ENCODE measurements around the gene ARSA. TPM values are rescaled to one million over a fixed set of nuclear protein-coding genes. Genes with fewer than 3 reads are reported as not detected.

Gene ARSA
- total and polyA plus RNA-seq, 2 of the 13 experiments (the other 11 are each of a cell fraction or from before 2014, with no cell fraction given) = 9.0 to 11.5 TPM

- TF ChIP-seq HOMEZ (CRISPR knock-in tag; IDR thresholded peaks at IDR 0.05; ENCODE audit: low read depth) (peak; percentile 78), IKZF4 (CRISPR knock-in tag; IDR thresholded peaks at IDR 0.05; ENCODE audit: borderline replicate concordance, low read depth, not compliant biosample characterization) (peak; percentile 99), ZNF674 (CRISPR knock-in tag; IDR thresholded peaks at IDR 0.05; ENCODE audit: low read depth) (peak; percentile 90; the same call in 1 of the 2 replicates), ZNF670 (CRISPR knock-in tag; IDR thresholded peaks at IDR 0.05; ENCODE audit: borderline replicate concordance) (peak; percentile 83; the same call in 1 of the 2 replicates), ATF6 (CRISPR knock-in tag; conservative IDR thresholded peaks at IDR 0.05) (peak; percentile 98), MIXL1 (CRISPR knock-in tag; IDR thresholded peaks at IDR 0.05) (peak; percentile 94), GATAD1 (CRISPR knock-in tag; IDR thresholded peaks at IDR 0.05) (peak; percentile 79), KDM4B (CRISPR knock-in tag; IDR thresholded peaks at IDR 0.05) (peak; percentile 99), ZNF563 (CRISPR knock-in tag; IDR thresholded peaks at IDR 0.05) (peak; percentile 99), ZFP90 (CRISPR knock-in tag; IDR thresholded peaks at IDR 0.05; ENCODE audit: borderline replicate concordance) (peak; percentile 99), NFYB (CRISPR knock-in tag; IDR thresholded peaks at IDR 0.05) (peak; percentile 58), THAP7 (CRISPR knock-in tag; IDR thresholded peaks at IDR 0.05) (peak; percentile 92; the same call in 1 of the 2 replicates), HNRNPH1 (optimal IDR thresholded peaks at IDR 0.05; ENCODE audit: low read depth, low read length) (no peak), ZNF746 (CRISPR knock-in tag; IDR thresholded peaks at IDR 0.05) (peak; percentile 84; the same call in 1 of the 2 replicates), ZNF501 (CRISPR knock-in tag; IDR thresholded peaks at IDR 0.05) (peak; percentile 80), ZNF10 (CRISPR knock-in tag; IDR thresholded peaks at IDR 0.05; ENCODE audit: borderline replicate concordance, low read depth) (no peak), NCOA2 (CRISPR knock-in tag; IDR thresholded peaks at IDR 0.05) (peak; percentile 87), MZF1 (CRISPR knock-in tag; IDR thresholded peaks at IDR 0.05; ENCODE audit: borderline replicate concordance) (peak; percentile 96; the same call in 1 of the 2 replicates), TCF7 (IDR thresholded peaks at IDR 0.05; ENCODE audit: low read depth) (no peak), ZNF18 (CRISPR knock-in tag; IDR thresholded peaks at IDR 0.05; ENCODE audit: insufficient replicate concordance) (peak; percentile 92), KMT2B (CRISPR knock-in tag; IDR thresholded peaks at IDR 0.05) (peak; percentile 92), ZNF570 (CRISPR knock-in tag; IDR thresholded peaks at IDR 0.05; ENCODE audit: borderline replicate concordance) (peak; percentile 81), ZNF282 (IDR thresholded peaks at IDR 0.05; ENCODE audit: partially characterized antibody) (no peak), ZNF121 (CRISPR knock-in tag; IDR thresholded peaks at IDR 0.05) (0 out of 2 replicates have a peak, but pooled peaks have one; percentile 51), MEIS2 (CRISPR knock-in tag; IDR thresholded peaks at IDR 0.05) (peak; percentile 100), ZNF430 (CRISPR knock-in tag; IDR thresholded peaks at IDR 0.05) (peak; percentile 100)
Observed at GRCh38 chr22:50599816-50600455, 28.0 kb downstream of the ARSA start (continued).

Data from HepG2 (cell line).